Neuronal stem cell (in vitro differentiated cells): ENCODE measurements around the gene CDK14.

Experiments used
- DNase-seq: peaks from one replicate; pipeline ENCODE4 v3.0.0-alpha.2; 2013; ENCODE audit warnings: low spot score
- H2AFZ ChIP-seq: one replicate; pipeline ENCODE4 v1.6.1; 2013; ENCODE audit warnings: mild to moderate bottlenecking, low read length, inconsistent platforms
- H2AK5ac ChIP-seq: 2 replicates; pipeline ENCODE4 v1.6.1; 2013; ENCODE audit warnings: low read depth, mild to moderate bottlenecking, inconsistent platforms, low read length, moderate library complexity, mixed read lengths
- H2BK120ac ChIP-seq: 2 replicates; pipeline ENCODE4 v1.6.1; 2013; ENCODE audit warnings: low read depth, mild to moderate bottlenecking, inconsistent platforms, low read length, moderate library complexity, mixed read lengths
- H2BK12ac ChIP-seq: one replicate; pipeline ENCODE4 v1.6.1; 2013; ENCODE audit warnings: low read length, inconsistent platforms
- H2BK15ac ChIP-seq: 2 replicates; pipeline ENCODE4 v1.6.1; 2013; ENCODE audit warnings: mild to moderate bottlenecking, low read length, inconsistent platforms, mixed read lengths
- H2BK5ac ChIP-seq: one replicate; pipeline ENCODE4 v1.6.1; 2013; ENCODE audit warnings: inconsistent platforms, mild to moderate bottlenecking, low read length, moderate library complexity
- H3K14ac ChIP-seq: one replicate; pipeline ENCODE4 v1.6.1; 2013; ENCODE audit warnings: low read length, inconsistent platforms
- H3K18ac ChIP-seq: 2 replicates; pipeline ENCODE4 v1.6.1; 2013; ENCODE audit warnings: low read length, inconsistent platforms
- H3K23ac ChIP-seq: 2 replicates; pipeline ENCODE4 v1.6.1; 2013; ENCODE audit warnings: low read depth, mild to moderate bottlenecking, mixed read lengths, low read length, inconsistent platforms; ENCODE audit not compliant: poor library complexity
- H3K27ac ChIP-seq: replicated peaks from 3 replicates; pipeline ENCODE4 v1.5.1; 2013; ENCODE audit warnings: low read length, inconsistent platforms
- H3K27me3 ChIP-seq, 3 experiments: 2 replicates each; pipeline ENCODE4 v1.6.1; 2013; ENCODE audit warnings: low read length in 3 of 3, mild to moderate bottlenecking in 2 of 3, inconsistent platforms in 1 of 3, low read depth in 1 of 3, mixed read lengths in 1 of 3, moderate library complexity in 1 of 3; ENCODE audit not compliant: control insufficient read depth in 3 of 3, insufficient read depth in 3 of 3
- H3K36me3 ChIP-seq, 2 donors: replicated peaks in 1 of 2; 2 replicates each; pipeline ENCODE4 v1.6.1; 2013; ENCODE audit warnings: low read length in 2 of 2; ENCODE audit not compliant: control insufficient read depth in 2 of 2, insufficient read depth in 2 of 2
- H3K4ac ChIP-seq: 2 replicates; pipeline ENCODE4 v1.6.1; 2013; ENCODE audit warnings: inconsistent platforms, mild to moderate bottlenecking, low read length, moderate library complexity
- H3K4me1 ChIP-seq, 2 donors: 1 replicate in 1 of 2; 2 replicates in 1 of 2; pipeline ENCODE4 v1.6.1; 2013; ENCODE audit warnings: low read length in 2 of 2, low read depth in 1 of 2; ENCODE audit not compliant: control insufficient read depth in 2 of 2, insufficient read depth in 1 of 2
- H3K4me2 ChIP-seq: one replicate; pipeline ENCODE4 v1.6.1; 2013; ENCODE audit warnings: mild to moderate bottlenecking, low read length, inconsistent platforms; ENCODE audit not compliant: insufficient read depth, poor library complexity, severe bottlenecking
- H3K4me3 ChIP-seq, 2 donors: 2 replicates each; pipeline ENCODE4 v1.5.1; 2013; ENCODE audit warnings: low read length in 2 of 2, mild to moderate bottlenecking in 2 of 2, inconsistent platforms in 1 of 2, moderate library complexity in 1 of 2
- H3K79me1 ChIP-seq: one replicate; pipeline ENCODE4 v1.6.1; 2013; ENCODE audit warnings: low read depth, mild to moderate bottlenecking, inconsistent platforms, low read length, moderate library complexity
- H3K9ac ChIP-seq: one replicate; pipeline ENCODE4 v1.6.1; 2013; ENCODE audit warnings: mild to moderate bottlenecking, low read depth, low read length, inconsistent platforms; ENCODE audit not compliant: poor library complexity
- H3K9me3 ChIP-seq, 2 donors: replicated peaks in 1 of 2; 2 replicates each; pipeline versions ENCODE3 to v1.6.1; 2013; ENCODE audit warnings: low read length in 2 of 2, mild to moderate bottlenecking in 2 of 2, inconsistent platforms in 1 of 2, low read depth in 1 of 2, mixed read lengths in 1 of 2, moderate library complexity in 1 of 2; ENCODE audit not compliant: control insufficient read depth in 2 of 2, insufficient read depth in 1 of 2
- H4K8ac ChIP-seq: one replicate; pipeline ENCODE4 v1.6.1; 2013; ENCODE audit warnings: low read depth, mild to moderate bottlenecking, inconsistent platforms, low read length, moderate library complexity
- H4K91ac ChIP-seq: one replicate; pipeline ENCODE4 v1.6.1; 2013; ENCODE audit warnings: low read length, low read depth, mild to moderate bottlenecking, inconsistent platforms; ENCODE audit not compliant: poor library complexity
- WGBS, 2 donors: extraction: QIAGEN DNeasy Blood & Tissue Kit; methylation state at CpG; one replicate each; pipeline ENCODE4 v1.1.7; 2013; ENCODE audit warnings: missing lambda C conversion rate in 2 of 2, mixed read lengths in 1 of 2; ENCODE audit not compliant: insufficient read length in 2 of 2, insufficient replicate concordance in 1 of 2; ENCODE audit errors: extremely low coverage in 2 of 2; 5-methylcytosine and 5-hydroxymethylcytosine counted together

CDK14 gene

DNA sequence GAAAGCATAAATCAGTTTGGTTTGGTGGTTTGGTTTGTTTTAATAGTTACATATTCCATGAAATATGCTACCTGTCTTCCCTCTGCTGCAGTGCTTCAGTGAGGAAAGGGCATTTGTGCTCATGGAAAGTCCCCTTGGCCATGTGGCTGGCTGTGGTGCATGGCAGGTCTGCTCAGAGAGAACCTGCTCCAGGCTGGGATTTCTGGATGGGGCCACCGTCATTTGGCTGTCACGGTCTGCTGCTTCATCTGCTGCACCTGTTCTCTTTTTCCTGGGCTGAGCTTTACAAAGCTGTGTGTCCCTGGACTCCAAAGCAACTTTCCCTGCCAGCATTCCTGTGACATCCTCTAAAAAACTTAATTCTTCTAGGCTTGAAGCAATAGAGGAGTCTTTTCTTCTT lies 8.9 kb downstream of the CDK14 start:
- H3K36me3 ChIP-seq = peaks cover 0 to 18% of the 10 kb centered on the region in 2 donors
- H2BK5ac ChIP-seq = no peak overlapping the region
- H3K4ac ChIP-seq = no peak overlapping the region
- no peak overlapping the region for H4K8ac ChIP-seq
- H3K14ac ChIP-seq = no peak overlapping the region
- no peak overlapping the region for H3K27ac ChIP-seq
- no peak overlapping the region for H3K18ac ChIP-seq
- peaks cover 1 to 7% of the 10 kb centered on the region in 2 donors for H3K4me1 ChIP-seq
- no CpG with 5 or more reads among the region's 2 CpGs for WGBS, 2 donors
- DNase-seq = no peak
- H3K9me3 ChIP-seq = no peaks in the 10 kb centered on the region
- no peak overlapping the region for H2BK12ac ChIP-seq
- H3K4me3 ChIP-seq = no peak overlapping the region
- H4K91ac ChIP-seq = no peak overlapping the region
- H3K4me2 ChIP-seq = no peak overlapping the region
- H2AFZ ChIP-seq = no peak overlapping the region
- no peaks in the 10 kb centered on the region for H3K79me1 ChIP-seq
- no peak overlapping the region for H2AK5ac ChIP-seq
- H2BK120ac ChIP-seq = no peak overlapping the region
- no peaks in the 10 kb centered on the region for H3K27me3 ChIP-seq
- H3K9ac ChIP-seq = no peak overlapping the region
- H3K23ac ChIP-seq = no peak overlapping the region
- H2BK15ac ChIP-seq = no peak overlapping the region

DNA sequence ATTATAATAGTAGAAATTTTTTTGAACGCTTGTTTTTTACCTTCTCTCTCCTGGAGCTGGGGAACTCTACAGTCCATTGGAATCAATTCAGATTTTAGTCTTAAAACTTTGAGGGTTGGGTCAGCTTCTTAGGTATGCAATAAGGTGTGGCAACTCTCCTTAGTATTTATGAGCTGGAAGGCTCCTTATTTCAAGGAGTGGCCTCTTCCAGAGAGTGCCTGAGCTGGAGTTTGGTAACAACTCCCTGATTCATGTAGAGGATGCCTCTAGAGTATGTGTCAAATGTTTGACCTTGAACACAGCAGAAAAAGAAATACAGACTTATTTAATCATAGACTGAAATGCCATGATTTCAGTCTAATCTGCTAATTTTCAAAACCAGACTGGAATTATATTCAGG lies 11.1 kb downstream of the CDK14 start:
- no CpG with 5 or more reads among the region's 1 CpG for WGBS, 2 donors
- Histone ChIP-seq H3K4me1 (peaks cover 1 to 11% of the 10 kb centered on the region in 2 donors), H2BK15ac (no peak overlapping the region), H3K79me1 (no peaks in the 10 kb centered on the region), H4K8ac (no peak overlapping the region), H2BK12ac (no peak overlapping the region), H2AK5ac (no peak overlapping the region), H3K27ac (no peak overlapping the region), H2AFZ (no peak overlapping the region), H3K9me3 (no peaks in the 10 kb centered on the region), H3K4me2 (no peak overlapping the region), H2BK5ac (no peak overlapping the region), H3K36me3 (peaks cover 0 to 24% of the 10 kb centered on the region in 2 donors), H3K14ac (no peak overlapping the region), H3K4ac (no peak overlapping the region), H3K4me3 (no peak overlapping the region), H3K9ac (no peak overlapping the region), H3K23ac (no peak overlapping the region), H4K91ac (no peak overlapping the region), H2BK120ac (no peak overlapping the region), H3K27me3 (no peaks in the 10 kb centered on the region), H3K18ac (no peak overlapping the region)
- no peak for DNase-seq

- DNase-seq = no peak
- H3K14ac ChIP-seq = no peak overlapping the region
- H2BK120ac ChIP-seq = no peak overlapping the region
- peak overlapping the region; percentile 15 for H3K27ac ChIP-seq
- no peak overlapping the region for H2BK15ac ChIP-seq
- H3K4ac ChIP-seq = no peak overlapping the region
- no peaks in the 10 kb centered on the region for H3K9me3 ChIP-seq
- peaks cover 0 to 6% of the 10 kb centered on the region in 2 donors for H3K4me1 ChIP-seq
- no peak overlapping the region for H3K4me2 ChIP-seq
- no peak overlapping the region for H2BK5ac ChIP-seq
- H3K79me1 ChIP-seq = no peaks in the 10 kb centered on the region
- H3K36me3 ChIP-seq = peaks cover 0 to 28% of the 10 kb centered on the region in 2 donors
- H4K8ac ChIP-seq = no peak overlapping the region
- H2AK5ac ChIP-seq = no peak overlapping the region
- no peak overlapping the region for H4K91ac ChIP-seq
- no peak overlapping the region for H3K9ac ChIP-seq
- H2BK12ac ChIP-seq = no peak overlapping the region
- no peaks in the 10 kb centered on the region for H3K27me3 ChIP-seq
- H3K18ac ChIP-seq = no peak overlapping the region
- WGBS, 2 donors = no CpG with 5 or more reads among the region's 4 CpGs
- no peak overlapping the region for H3K4me3 ChIP-seq
- no peak overlapping the region for H2AFZ ChIP-seq
- no peak overlapping the region for H3K23ac ChIP-seq
These were observed 14.0 kb downstream of the CDK14 start for GRCh38 chr7:90610105-90610504.

- Histone ChIP-seq H3K9ac (no peak overlapping the region), H3K36me3 (peaks cover 0 to 21% of the 10 kb centered on the region in 2 donors), H2AFZ (no peak overlapping the region), H3K23ac (no peak overlapping the region), H2AK5ac (no peak overlapping the region), H3K4me1 (peaks cover 0 to 5% of the 10 kb centered on the region in 2 donors), H3K14ac (no peak overlapping the region), H2BK12ac (no peak overlapping the region), H2BK120ac (no peak overlapping the region), H3K4me3 (no peak overlapping the region), H3K27me3 (no peaks in the 10 kb centered on the region), H2BK15ac (no peak overlapping the region), H3K79me1 (no peaks in the 10 kb centered on the region), H3K4me2 (no peak overlapping the region), H3K27ac (no peak overlapping the region), H2BK5ac (no peak overlapping the region), H3K18ac (no peak overlapping the region), H3K4ac (no peak overlapping the region), H4K8ac (no peak overlapping the region), H4K91ac (no peak overlapping the region), H3K9me3 (no peaks in the 10 kb centered on the region)
- no CpG with 5 or more reads among the region's 3 CpGs for WGBS, 2 donors
- DNase-seq = no peak
These were observed 15.0 kb downstream of the CDK14 start for GRCh38 chr7:90611115-90611514.
